Measurements from ENCODE around the gene SLC25A48. TPM values are rescaled to one million over a fixed set of nuclear protein-coding genes. Genes with fewer than 3 reads are reported as not detected.
A peak's percentile ranks its signal among the peaks of the same experiment; 100 is the strongest.
"Not testable (repeated sequence)": the region's sequence is repeated elsewhere in the genome, so short reads cannot be mapped to it uniquely, and the experiment has no call there.

The SLC25A48 gene
- total RNA-seq, 2 donors from 2014 or later, result not detected

- H3K27me3 Mint-ChIP-seq, result peaks cover 55% of the 10 kb centered on the region
- no peaks in the 10 kb centered on the region for H3K9me3 ChIP-seq (ENCODE audit: control insufficient read depth, low read length, poor library complexity, severe bottlenecking)
- peaks cover 15% of the 10 kb centered on the region for H3K4me1 Mint-ChIP-seq
- ATAC-seq, result peak; percentile 10
- peaks cover 8% of the 10 kb centered on the region for H3K36me3 Mint-ChIP-seq (ENCODE audit: low read depth)
- H3K4me3 Mint-ChIP-seq, result no peak overlapping the region
- no peak for DNase-seq
- H3K27ac Mint-ChIP-seq, result no peak overlapping the region
Observed at GRCh38 chr5:135833961-135834638, 363 bp upstream of the SLC25A48 start.

- no peak overlapping the region for H3K4me3 Mint-ChIP-seq
- peaks cover 40% of the 10 kb centered on the region for H3K27me3 Mint-ChIP-seq
- H3K27ac Mint-ChIP-seq, result no peak overlapping the region
- H3K9me3 ChIP-seq (ENCODE audit: control insufficient read depth, low read length, poor library complexity, severe bottlenecking), result no peaks in the 10 kb centered on the region
- H3K36me3 Mint-ChIP-seq (ENCODE audit: low read depth), result peaks cover 7% of the 10 kb centered on the region
- ATAC-seq, result no peak
- peaks cover 8% of the 10 kb centered on the region for H3K4me1 Mint-ChIP-seq
- no peak for DNase-seq
Observed at GRCh38 chr5:135835766-135836165, 1.3 kb downstream of the SLC25A48 start.

GRCh38 chr5:135838395-135838794 is 3.9 kb downstream of the SLC25A48 start:
- ATAC-seq, H3K4me3 Mint-ChIP-seq: not testable (repeated sequence)
- peaks cover 33% of the 10 kb centered on the region for H3K27me3 Mint-ChIP-seq

GRCh38 chr5:135839566-135839965 is 5.1 kb downstream of the SLC25A48 start:
- Mint-ChIP-seq H3K4me1 (no peaks in the 10 kb centered on the region), H3K36me3 (ENCODE audit: low read depth) (no peaks in the 10 kb centered on the region), H3K27me3 (peaks cover 26% of the 10 kb centered on the region), H3K4me3 (no peak overlapping the region), H3K27ac (no peak overlapping the region)
- no peak for ATAC-seq
- H3K9me3 ChIP-seq (ENCODE audit: control insufficient read depth, low read length, poor library complexity, severe bottlenecking), result no peaks in the 10 kb centered on the region
- no peak for DNase-seq

More at GRCh38 chr5:135838395-135838794, 3.9 kb downstream of the SLC25A48 start:
- not testable (repeated sequence) for DNase-seq; H3K36me3 Mint-ChIP-seq (ENCODE audit: low read depth); H3K27ac Mint-ChIP-seq; H3K4me1 Mint-ChIP-seq; H3K9me3 ChIP-seq (ENCODE audit: control insufficient read depth, low read length, poor library complexity, severe bottlenecking)

GRCh38 chr5:135840959-135841358 is 6.5 kb downstream of the SLC25A48 start:
- Mint-ChIP-seq H3K27me3 (peaks cover 35% of the 10 kb centered on the region), H3K27ac (no peak overlapping the region), H3K4me3 (no peak overlapping the region), H3K4me1 (no peaks in the 10 kb centered on the region), H3K36me3 (ENCODE audit: low read depth) (no peaks in the 10 kb centered on the region)
- DNase-seq (no peak), ATAC-seq (no peak)
- no peaks in the 10 kb centered on the region for H3K9me3 ChIP-seq (ENCODE audit: control insufficient read depth, low read length, poor library complexity, severe bottlenecking)

- H3K27me3 Mint-ChIP-seq, result peaks cover 30% of the 10 kb centered on the region
- no peaks in the 10 kb centered on the region for H3K4me1 Mint-ChIP-seq
- no peak overlapping the region for H3K27ac Mint-ChIP-seq
- ATAC-seq (no peak), DNase-seq (no peak)
- H3K9me3 ChIP-seq (ENCODE audit: control insufficient read depth, low read length, poor library complexity, severe bottlenecking), result no peaks in the 10 kb centered on the region
- H3K36me3 Mint-ChIP-seq (ENCODE audit: low read depth), result no peaks in the 10 kb centered on the region
- no peak overlapping the region for H3K4me3 Mint-ChIP-seq
Observed at GRCh38 chr5:135842737-135843136, 8.3 kb downstream of the SLC25A48 start.

- no peak for DNase-seq
- ATAC-seq, result no peak
- no peak overlapping the region for H3K4me3 Mint-ChIP-seq
- no peak overlapping the region for H3K27ac Mint-ChIP-seq
- peaks cover 30% of the 10 kb centered on the region for H3K27me3 Mint-ChIP-seq
- no peaks in the 10 kb centered on the region for H3K36me3 Mint-ChIP-seq (ENCODE audit: low read depth)
- H3K9me3 ChIP-seq (ENCODE audit: control insufficient read depth, low read length, poor library complexity, severe bottlenecking), result no peaks in the 10 kb centered on the region
- H3K4me1 Mint-ChIP-seq, result no peaks in the 10 kb centered on the region
Observed at GRCh38 chr5:135843571-135844337, 9.3 kb downstream of the SLC25A48 start.

GRCh38 chr5:135846311-135846710 is 11.8 kb downstream of the SLC25A48 start:
- H3K27me3 Mint-ChIP-seq, result peaks cover 37% of the 10 kb centered on the region
- H3K4me1 Mint-ChIP-seq, result no peaks in the 10 kb centered on the region
- DNase-seq, result no peak
- H3K9me3 ChIP-seq (ENCODE audit: control insufficient read depth, low read length, poor library complexity, severe bottlenecking), result no peaks in the 10 kb centered on the region
- no peak overlapping the region for H3K4me3 Mint-ChIP-seq
- no peak overlapping the region for H3K27ac Mint-ChIP-seq
- H3K36me3 Mint-ChIP-seq (ENCODE audit: low read depth), result no peaks in the 10 kb centered on the region
- ATAC-seq, result no peak

GRCh38 chr5:135847976-135848375 is 13.5 kb downstream of the SLC25A48 start:
- ATAC-seq (no peak), DNase-seq (no peak)
- Mint-ChIP-seq H3K4me1 (no peaks in the 10 kb centered on the region), H3K27ac (no peak overlapping the region), H3K27me3 (peaks cover 36% of the 10 kb centered on the region), H3K4me3 (no peak overlapping the region), H3K36me3 (ENCODE audit: low read depth) (peaks cover 3% of the 10 kb centered on the region)
- H3K9me3 ChIP-seq (ENCODE audit: control insufficient read depth, low read length, poor library complexity, severe bottlenecking), result no peaks in the 10 kb centered on the region

GRCh38 chr5:135850231-135850630 is 15.8 kb downstream of the SLC25A48 start:
- Mint-ChIP-seq H3K27me3 (peaks cover 31% of the 10 kb centered on the region), H3K4me3 (no peak overlapping the region), H3K4me1 (no peaks in the 10 kb centered on the region), H3K36me3 (ENCODE audit: low read depth) (peaks cover 3% of the 10 kb centered on the region), H3K27ac (no peak overlapping the region)
- ATAC-seq (no peak), DNase-seq (no peak)
- no peaks in the 10 kb centered on the region for H3K9me3 ChIP-seq (ENCODE audit: control insufficient read depth, low read length, poor library complexity, severe bottlenecking)

- no peak for DNase-seq
- ATAC-seq, result no peak
- no peak overlapping the region for H3K4me3 Mint-ChIP-seq
- no peak overlapping the region for H3K27ac Mint-ChIP-seq
- H3K36me3 Mint-ChIP-seq (ENCODE audit: low read depth), result peaks cover 3% of the 10 kb centered on the region
- H3K4me1 Mint-ChIP-seq, result no peaks in the 10 kb centered on the region
- peaks cover 27% of the 10 kb centered on the region for H3K27me3 Mint-ChIP-seq
- no peaks in the 10 kb centered on the region for H3K9me3 ChIP-seq (ENCODE audit: control insufficient read depth, low read length, poor library complexity, severe bottlenecking)
Observed at GRCh38 chr5:135850671-135851070, 16.2 kb downstream of the SLC25A48 start.

GRCh38 chr5:135851186-135851914 is 16.9 kb downstream of the SLC25A48 start:
- H3K27ac Mint-ChIP-seq, result no peak overlapping the region
- ATAC-seq, result no peak

More at GRCh38 chr5:135851186-135851914, 16.9 kb downstream of the SLC25A48 start:
- Mint-ChIP-seq H3K27me3 (peaks cover 34% of the 10 kb centered on the region), H3K4me1 (no peaks in the 10 kb centered on the region), H3K36me3 (ENCODE audit: low read depth) (peaks cover 3% of the 10 kb centered on the region), H3K4me3 (no peak overlapping the region)
- no peaks in the 10 kb centered on the region for H3K9me3 ChIP-seq (ENCODE audit: control insufficient read depth, low read length, poor library complexity, severe bottlenecking)
- DNase-seq, result no peak

Data from T-helper 17 cell (primary cell).